Naive thymus-derived CD8-positive, alpha-beta T cell (primary cell): Measurements from ENCODE around the gene ATOH8. TPM values are rescaled to one million over a fixed set of nuclear protein-coding genes. Genes with fewer than 3 reads are reported as not detected.
"Not testable (repeated sequence)": the region's sequence is repeated elsewhere in the genome, so short reads cannot be mapped to it uniquely, and the experiment has no call there.

Experiments
- ATAC-seq, 2 donors: fragments of 150-1000 bp; cut with Tn5 transposase in 1 of 2; sonication (Bioruptor Pico), chemical (Tn5 transposase) in 1 of 2; 1 replicate in 1 of 2; 2 replicates in 1 of 2; pipeline ENCODE4 v1.10.0; 2021; ENCODE audit warnings: mild to moderate bottlenecking in 2 of 2, moderate library complexity in 2 of 2
- POLR2A ChIA-PET: fragments of 350-600 bp; sonication (Branson Sonifier 250); formaldehyde crosslinking; loops from one replicate; lab custom pipeline; 2021; ENCODE audit warnings: antibody characterized with exemption; lab: Charles Lee
- DNase-seq, 10 donors: peaks; one replicate each; pipeline versions ENCODE4 v3.0.0 to v3.0.0-alpha.2; 2020 to 2022
- H3K27ac Mint-ChIP-seq, 10 donors: one replicate each; pipeline ENCODE4 v1.8.0; 2020 to 2022; ENCODE audit warnings: mild to moderate bottlenecking in 10 of 10, mixed read lengths in 10 of 10, moderate library complexity in 4 of 10, inconsistent platforms in 1 of 10
- H3K27me3 Mint-ChIP-seq, 5 donors: one replicate each; pipeline ENCODE4 v1.8.0; 2021 to 2022; ENCODE audit warnings: mixed read lengths in 5 of 5
- H3K36me3 Mint-ChIP-seq, 3 donors: one replicate each; pipeline ENCODE4 v1.8.0; 2020 to 2022; ENCODE audit warnings: mixed read lengths in 3 of 3, mild to moderate bottlenecking in 2 of 3, inconsistent platforms in 1 of 3
- H3K4me1 Mint-ChIP-seq, 4 donors: one replicate each; pipeline ENCODE4 v1.8.0; 2021 to 2022; ENCODE audit warnings: mixed read lengths in 4 of 4
- H3K4me3 Mint-ChIP-seq, 10 donors: one replicate each; pipeline ENCODE4 v1.8.0; 2020 to 2022; ENCODE audit warnings: mild to moderate bottlenecking in 10 of 10, mixed read lengths in 10 of 10, moderate library complexity in 6 of 10, inconsistent platforms in 1 of 10
- H3K9me3 Mint-ChIP-seq, 9 donors: one replicate each; pipeline ENCODE4 v1.8.0; 2020 to 2022; ENCODE audit warnings: mixed read lengths in 9 of 9, mild to moderate bottlenecking in 3 of 9, inconsistent platforms in 1 of 9, moderate library complexity in 1 of 9
- polyA plus RNA-seq, 3 donors: library from polyadenylated mRNA; unstranded; fragments of 300-500 nt; fragmentation: Illumina TruSeq; gene quantifications; one replicate each; pipeline ENCODE4 v1.2.3, GENCODE V29; 2021
- total RNA-seq, 8 experiments: library from RNA in 2 of 8; stranded (reverse) in 2 of 8; gene quantifications; one replicate each; pipeline ENCODE4 v1.2.3 and lab custom pipeline; 2021 to 2026

Gene ATOH8
- total and polyA plus RNA-seq, 5 experiments from 2014 or later, result not detected

DNA sequence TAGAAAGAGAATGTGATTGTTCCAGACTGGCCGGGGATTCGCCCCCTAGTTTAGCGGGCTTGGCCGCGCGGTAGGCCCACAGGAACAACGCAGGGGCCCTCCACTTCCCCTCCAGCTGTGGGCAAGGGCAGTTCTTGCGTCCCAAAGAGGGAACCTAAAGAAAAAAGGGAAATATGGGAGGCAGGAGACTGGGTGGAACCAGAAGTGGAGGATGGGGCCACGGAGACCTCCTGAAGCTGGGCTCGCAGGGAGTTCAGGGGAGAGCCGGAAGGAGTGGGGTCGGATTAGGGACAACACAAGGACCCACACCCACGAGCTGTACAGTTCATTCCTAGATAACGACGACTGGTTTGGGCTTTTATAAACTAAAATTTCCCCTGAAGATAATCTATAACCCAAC, 41.5 kb upstream of the ATOH8 start:
- DNase-seq, result no peak
- H3K4me1 Mint-ChIP-seq, result peaks cover 4 to 22% (median 9%) of the 10 kb centered on the region in 4 donors
- no peak overlapping the region for H3K27ac Mint-ChIP-seq
- H3K4me3 Mint-ChIP-seq, result no peak overlapping the region
- no peak for ATAC-seq
- POLR2A ChIA-PET, result no interaction called here
- no peaks in the 10 kb centered on the region for H3K9me3 Mint-ChIP-seq
- peaks cover 0 to 7% (median 3%) of the 10 kb centered on the region in 5 donors for H3K27me3 Mint-ChIP-seq
- no peaks in the 10 kb centered on the region for H3K36me3 Mint-ChIP-seq

DNA sequence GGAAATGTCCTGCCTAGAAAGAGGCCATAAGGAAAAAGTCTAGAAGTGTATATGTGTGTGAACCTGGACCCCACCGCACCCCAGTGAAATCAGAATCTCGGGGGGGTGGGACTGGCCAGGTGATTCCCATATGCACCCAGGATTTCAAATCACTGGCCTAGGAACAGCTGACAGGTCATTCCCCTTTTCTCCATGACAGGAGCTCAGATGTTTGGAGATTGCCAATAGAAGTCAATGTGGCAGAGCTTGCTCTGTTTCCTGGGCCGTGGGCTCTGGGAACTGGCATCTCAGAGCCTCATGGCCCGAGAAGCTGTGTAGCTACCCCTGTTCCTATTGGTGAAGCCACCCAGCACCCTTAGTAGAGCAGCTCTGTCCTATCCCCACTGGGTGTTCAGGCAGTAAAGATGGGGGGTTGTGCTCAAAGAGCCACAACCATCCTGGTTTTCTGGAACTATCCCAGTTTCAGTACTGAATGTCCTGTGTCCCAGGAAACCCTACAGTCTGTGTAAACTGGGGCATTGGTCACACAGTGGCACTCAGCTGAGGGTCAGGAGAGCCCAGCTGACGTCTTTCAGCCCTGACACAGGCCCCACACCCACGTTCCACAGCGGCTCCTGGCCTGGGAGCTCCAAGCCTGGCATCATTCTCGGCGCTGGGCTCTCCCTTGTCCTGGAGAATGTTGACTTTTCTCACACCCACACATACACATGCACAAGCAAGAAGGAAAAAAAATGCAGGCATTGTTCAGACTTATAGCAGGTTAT, 40.8 kb upstream of the ATOH8 start:
- Mint-ChIP-seq H3K9me3 (no peaks in the 10 kb centered on the region), H3K4me1 (peaks cover 4 to 21% (median 8%) of the 10 kb centered on the region in 4 donors), H3K36me3 (no peaks in the 10 kb centered on the region), H3K27ac (peak overlapping the region in 1 of 10 donors; percentile 25), H3K27me3 (peaks cover 0 to 7% (median 3%) of the 10 kb centered on the region in 5 donors), H3K4me3 (no peak overlapping the region)
- POLR2A ChIA-PET, result no interaction called here
- ATAC-seq, result no peak
- no peak for DNase-seq

DNA sequence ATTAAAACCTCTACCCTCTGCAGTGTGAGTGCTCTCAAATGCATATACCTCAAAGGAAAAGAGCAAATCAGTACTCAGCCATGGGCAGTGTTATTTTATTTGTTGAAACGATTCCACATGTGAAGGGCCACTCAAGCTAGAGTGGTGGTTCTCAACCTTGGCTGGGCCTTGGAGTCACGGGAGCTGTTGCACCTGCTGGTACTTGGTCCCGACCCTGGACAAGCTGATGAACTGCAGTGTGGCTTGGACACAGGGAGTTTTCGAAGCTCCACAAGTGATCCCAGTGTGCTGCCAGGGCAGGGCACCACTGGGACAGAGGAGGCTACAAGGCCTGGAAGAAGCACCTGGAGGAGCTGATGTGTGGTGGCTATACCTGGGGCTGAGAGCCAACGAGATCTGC, 40.0 kb upstream of the ATOH8 start:
- H3K4me1 Mint-ChIP-seq, result peaks cover 4 to 21% (median 8%) of the 10 kb centered on the region in 4 donors
- POLR2A ChIA-PET, result no interaction called here
- DNase-seq (no peak), ATAC-seq (no peak)
- H3K27ac Mint-ChIP-seq, result peak overlapping the region in 2 of 10 donors; percentile 77 to 82
- H3K36me3 Mint-ChIP-seq, result no peaks in the 10 kb centered on the region
- H3K9me3 Mint-ChIP-seq, result no peaks in the 10 kb centered on the region
- H3K27me3 Mint-ChIP-seq, result peaks cover 0 to 7% (median 3%) of the 10 kb centered on the region in 5 donors
- peak overlapping the region in 1 of 10 donors; percentile 30 for H3K4me3 Mint-ChIP-seq

DNA sequence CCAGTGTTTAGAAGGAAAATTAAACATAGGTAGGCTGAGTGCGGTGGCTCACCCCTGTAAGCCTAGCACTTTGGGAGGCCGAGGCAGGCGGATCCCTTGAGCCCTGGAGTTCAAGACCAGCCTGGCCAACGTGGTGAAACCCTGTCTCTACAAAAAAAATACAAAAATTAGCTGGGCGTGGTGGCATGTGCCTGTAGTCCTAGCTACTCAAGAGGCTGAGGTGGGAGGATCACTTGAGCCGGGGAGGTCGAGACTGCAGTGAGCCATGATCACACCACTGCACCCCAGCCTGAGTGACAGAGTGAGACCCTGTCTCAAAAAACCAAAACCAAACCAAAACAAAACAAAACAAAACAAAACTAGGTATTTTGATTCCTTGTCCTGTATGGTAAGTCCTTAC, 39.4 kb upstream of the ATOH8 start:
- H3K27me3 Mint-ChIP-seq, H3K9me3 Mint-ChIP-seq, DNase-seq, H3K36me3 Mint-ChIP-seq, H3K4me3 Mint-ChIP-seq, POLR2A ChIA-PET, ATAC-seq: not testable (repeated sequence)
- Mint-ChIP-seq H3K4me1 (peaks cover 4 to 21% (median 8%) of the 10 kb centered on the region in 4 donors), H3K27ac (peak overlapping the region in 2 of 10 donors; percentile 77 to 82)

DNA sequence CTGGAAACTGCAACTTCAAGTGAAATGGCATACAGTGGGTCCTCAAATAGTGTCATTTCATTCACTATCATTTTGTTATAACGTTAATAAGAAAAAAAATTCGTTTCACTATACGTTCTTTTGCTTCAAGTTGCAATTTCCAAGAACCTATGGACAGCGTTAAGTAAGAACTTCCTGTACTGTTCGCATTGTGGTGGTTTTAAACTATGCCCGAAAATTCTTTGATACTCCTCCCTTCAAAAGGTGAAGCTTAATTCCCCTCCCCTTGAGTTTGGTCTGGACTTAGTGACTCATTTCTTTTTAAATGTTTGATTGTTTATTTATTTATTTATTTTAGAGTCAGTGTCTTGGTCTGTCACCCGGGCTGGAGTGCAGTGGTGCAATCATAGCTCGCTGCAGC, 39.0 kb upstream of the ATOH8 start:
- peak in 1 of 2 donors; percentile 60 for ATAC-seq
- POLR2A ChIA-PET, result no interaction called here
- no peak for DNase-seq

DNA sequence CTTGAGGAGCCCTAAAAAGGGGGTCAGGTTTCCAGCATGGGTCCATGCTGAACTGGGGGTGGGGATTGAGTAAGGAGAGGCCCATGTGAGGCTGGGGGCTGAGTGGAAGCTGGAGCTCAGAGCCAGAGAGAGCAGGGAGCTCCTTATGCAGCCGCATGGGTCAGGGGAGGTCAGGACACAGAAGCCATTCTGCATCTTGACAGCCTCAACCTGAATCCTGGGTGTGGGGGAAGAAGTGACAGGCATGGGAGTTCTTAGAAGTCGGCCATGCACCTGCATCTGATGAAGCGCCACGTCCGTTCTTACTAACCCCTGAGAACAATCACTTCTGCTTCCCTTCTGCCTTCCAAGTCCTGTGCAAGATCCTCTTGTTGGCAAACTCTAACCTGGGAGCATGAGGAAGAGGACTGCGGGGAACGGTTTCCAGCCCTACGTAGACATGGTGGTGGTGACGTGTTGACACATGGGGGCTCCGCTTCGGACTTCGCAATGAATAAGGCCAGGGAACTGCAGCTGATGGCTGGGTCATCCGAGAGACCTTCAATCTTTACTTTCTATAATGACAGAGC, 37.4 kb upstream of the ATOH8 start:
- POLR2A ChIA-PET, result no interaction called here
- no peak overlapping the region for H3K27ac Mint-ChIP-seq

More for the DNA sequence above, 39.0 kb upstream of the ATOH8 start:
- Mint-ChIP-seq H3K27ac (no peak overlapping the region), H3K9me3 (no peaks in the 10 kb centered on the region), H3K36me3 (no peaks in the 10 kb centered on the region), H3K4me1 (peaks cover 4 to 21% (median 8%) of the 10 kb centered on the region in 4 donors), H3K4me3 (no peak overlapping the region), H3K27me3 (peaks cover 0 to 8% (median 0%) of the 10 kb centered on the region in 5 donors)

DNA sequence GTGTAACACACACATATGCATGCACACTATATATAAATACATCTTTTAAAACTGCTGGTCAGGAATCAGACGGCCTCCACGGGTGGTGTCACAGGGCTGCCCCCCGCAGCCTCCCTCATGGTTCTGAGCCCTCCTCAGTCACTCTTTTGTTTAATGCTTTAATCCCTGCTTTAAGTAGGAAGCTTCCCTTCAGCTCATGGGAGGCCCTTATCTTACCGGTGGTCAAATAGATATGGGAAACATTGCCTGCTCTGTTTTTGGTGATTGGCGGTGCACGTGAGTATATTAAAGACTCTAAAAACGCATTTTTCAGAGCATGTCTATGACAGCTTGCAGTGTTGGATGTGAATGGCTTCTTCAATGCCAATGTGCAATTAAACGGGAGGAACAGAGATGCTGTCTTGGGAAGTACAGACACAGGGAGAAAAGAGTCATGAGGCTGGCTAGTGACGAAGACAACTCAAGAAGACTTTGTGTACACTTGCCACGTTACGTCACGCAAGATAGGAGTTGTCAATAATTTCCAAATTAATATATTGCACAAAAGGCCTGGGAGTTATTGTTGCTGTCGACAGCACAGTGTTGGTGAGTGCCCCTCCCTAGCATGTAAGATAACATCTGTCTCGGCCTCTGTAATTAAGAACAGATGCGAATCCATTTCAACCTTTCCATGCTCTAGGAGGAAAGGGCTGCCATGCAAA, 36.3 kb upstream of the ATOH8 start:
- H3K27me3 Mint-ChIP-seq, result peaks cover 0 to 4% (median 0%) of the 10 kb centered on the region in 5 donors
- POLR2A ChIA-PET, result no interaction called here
- H3K27ac Mint-ChIP-seq, result no peak overlapping the region
- no peak overlapping the region for H3K4me3 Mint-ChIP-seq
- H3K4me1 Mint-ChIP-seq, result peaks cover 4 to 21% (median 5%) of the 10 kb centered on the region in 4 donors
- H3K9me3 Mint-ChIP-seq, result peaks cover 0 to 4% (median 0%) of the 10 kb centered on the region in 9 donors
- no peak for ATAC-seq
- no peak for DNase-seq
- H3K36me3 Mint-ChIP-seq, result no peaks in the 10 kb centered on the region

More for the DNA sequence above, 37.4 kb upstream of the ATOH8 start:
- Mint-ChIP-seq H3K4me3 (no peak overlapping the region), H3K27me3 (peaks cover 0 to 4% (median 2%) of the 10 kb centered on the region in 5 donors), H3K4me1 (peaks cover 4 to 21% (median 7%) of the 10 kb centered on the region in 4 donors), H3K9me3 (peaks cover 0 to 4% (median 0%) of the 10 kb centered on the region in 9 donors), H3K36me3 (no peaks in the 10 kb centered on the region)
- ATAC-seq (no peak), DNase-seq (no peak)

DNA sequence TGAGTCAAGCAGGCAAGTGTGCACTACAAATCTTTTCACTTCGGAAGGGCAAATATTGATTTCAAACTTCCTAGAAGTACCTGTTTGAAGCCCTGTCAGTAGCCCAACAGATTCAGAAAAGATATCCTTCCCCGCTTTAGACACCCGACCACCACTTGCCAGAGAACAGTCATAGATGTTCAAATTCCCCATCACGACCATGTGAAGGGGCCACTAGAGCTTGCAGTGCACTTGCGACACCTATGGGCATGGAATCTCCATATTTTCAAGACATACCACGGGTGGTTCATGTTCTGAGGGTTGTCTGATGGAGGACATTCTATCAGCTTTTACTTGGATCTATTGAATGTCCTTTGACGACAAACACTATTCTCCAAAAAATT, 35.8 kb upstream of the ATOH8 start:
- H3K36me3 Mint-ChIP-seq, result no peaks in the 10 kb centered on the region
- H3K27ac Mint-ChIP-seq, result no peak overlapping the region
- DNase-seq (no peak), ATAC-seq (no peak)
- H3K9me3 Mint-ChIP-seq, result peaks cover 0 to 4% (median 0%) of the 10 kb centered on the region in 9 donors
- peaks cover 4 to 21% (median 5%) of the 10 kb centered on the region in 4 donors for H3K4me1 Mint-ChIP-seq
- H3K4me3 Mint-ChIP-seq, result no peak overlapping the region
- peaks cover 0 to 4% (median 0%) of the 10 kb centered on the region in 5 donors for H3K27me3 Mint-ChIP-seq
- POLR2A ChIA-PET, result no interaction called here

DNA sequence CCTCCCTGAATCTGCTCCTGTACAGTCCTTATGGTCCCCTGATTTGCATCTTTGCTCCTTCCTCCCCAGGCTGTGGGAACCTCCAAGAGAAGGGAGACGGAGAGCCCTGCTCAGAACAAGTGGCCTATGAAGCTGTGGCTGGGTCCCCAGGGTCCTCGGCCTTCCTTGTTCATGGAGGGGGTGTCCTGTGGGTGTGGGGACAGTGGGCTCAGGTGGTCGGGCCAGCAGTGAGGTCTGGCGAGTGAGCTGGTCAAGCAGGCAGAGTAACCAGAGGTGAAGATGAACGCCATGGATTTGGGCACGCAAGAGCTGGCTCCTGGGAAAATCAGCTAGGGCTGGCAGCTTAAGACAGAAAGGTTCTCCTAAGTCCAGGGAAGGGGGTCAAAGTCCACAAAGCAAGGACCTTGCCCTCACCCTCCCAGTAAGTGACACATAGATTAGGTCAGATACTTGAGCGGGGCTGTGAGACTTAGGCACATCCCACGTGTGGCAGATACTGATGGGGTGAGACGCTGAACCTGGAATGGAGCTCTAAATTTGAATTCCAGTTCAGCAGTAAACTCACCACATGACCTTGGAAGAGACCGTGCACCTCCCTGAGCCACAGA, 34.8 kb upstream of the ATOH8 start:
- Mint-ChIP-seq H3K36me3 (no peaks in the 10 kb centered on the region), H3K4me1 (peaks cover 2 to 18% (median 4%) of the 10 kb centered on the region in 4 donors), H3K4me3 (no peak overlapping the region), H3K9me3 (peaks cover 0 to 4% (median 0%) of the 10 kb centered on the region in 9 donors), H3K27me3 (peaks cover 0 to 4% (median 0%) of the 10 kb centered on the region in 5 donors), H3K27ac (no peak overlapping the region)
- DNase-seq (no peak), ATAC-seq (no peak)
- POLR2A ChIA-PET, result no interaction called here

DNA sequence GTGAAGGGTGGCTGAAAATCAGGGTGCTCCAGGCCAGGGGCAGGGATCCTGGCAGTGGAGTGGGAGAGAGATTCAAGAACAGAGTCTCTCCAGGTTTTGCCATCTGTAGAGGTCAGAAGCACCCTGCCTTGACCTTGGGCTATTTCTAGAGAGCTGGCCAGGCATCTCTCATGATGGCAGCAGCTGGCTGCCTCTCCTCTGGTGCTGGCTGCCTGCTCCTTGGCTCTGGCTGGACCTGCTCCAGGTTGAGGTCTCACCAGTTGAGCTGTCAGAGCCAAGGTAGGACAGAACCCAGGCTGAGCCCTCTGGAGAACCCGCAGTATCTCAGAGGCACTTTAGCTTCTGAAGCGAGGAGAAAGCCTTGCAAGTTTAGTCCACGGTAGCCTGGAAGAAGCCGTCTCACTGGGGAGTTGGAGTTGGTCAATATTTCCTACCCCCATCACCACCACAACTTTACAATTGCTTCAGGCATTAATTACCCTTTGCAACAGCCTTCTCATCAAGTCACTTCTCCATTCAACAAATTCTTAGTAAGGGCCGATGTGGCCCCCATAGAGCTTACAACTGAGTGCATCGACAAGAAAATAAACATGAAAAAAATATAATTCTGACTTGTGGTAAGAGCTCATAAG, 34.1 kb upstream of the ATOH8 start:
- Mint-ChIP-seq H3K4me3 (no peak overlapping the region), H3K27ac (no peak overlapping the region), H3K4me1 (peaks cover 0 to 14% (median 1%) of the 10 kb centered on the region in 4 donors), H3K27me3 (peaks cover 0 to 4% (median 0%) of the 10 kb centered on the region in 5 donors), H3K9me3 (peaks cover 0 to 4% (median 0%) of the 10 kb centered on the region in 9 donors), H3K36me3 (no peaks in the 10 kb centered on the region)
- POLR2A ChIA-PET, result no interaction called here
- DNase-seq (no peak), ATAC-seq (no peak)

DNA sequence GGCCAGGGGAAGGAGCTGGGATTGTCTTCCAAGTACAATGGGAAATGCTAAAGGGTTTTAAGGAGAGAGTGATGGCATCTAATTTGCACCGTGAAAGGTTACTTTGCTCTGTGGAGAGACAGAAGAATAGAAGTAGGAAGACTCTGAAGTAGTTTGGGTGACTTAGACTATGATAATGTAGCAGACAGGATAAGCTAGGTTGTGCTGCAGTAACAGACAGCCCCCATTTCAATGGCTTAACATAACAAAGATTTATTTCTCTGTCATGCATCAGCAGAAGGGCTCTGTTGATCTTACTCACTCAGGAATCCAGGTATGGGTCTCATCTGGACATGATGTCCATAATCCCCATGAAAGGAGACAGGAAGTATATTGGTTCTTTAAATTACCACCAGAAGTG, 33.3 kb upstream of the ATOH8 start:
- H3K36me3 Mint-ChIP-seq, result no peaks in the 10 kb centered on the region
- no peak overlapping the region for H3K4me3 Mint-ChIP-seq
- no peak for ATAC-seq
- H3K4me1 Mint-ChIP-seq, result peaks cover 0 to 6% (median 0%) of the 10 kb centered on the region in 4 donors
- DNase-seq, result no peak
- no peak overlapping the region for H3K27ac Mint-ChIP-seq
- peaks cover 0 to 4% (median 1%) of the 10 kb centered on the region in 5 donors for H3K27me3 Mint-ChIP-seq
- peaks cover 0 to 4% (median 0%) of the 10 kb centered on the region in 9 donors for H3K9me3 Mint-ChIP-seq
- POLR2A ChIA-PET, result no interaction called here

DNA sequence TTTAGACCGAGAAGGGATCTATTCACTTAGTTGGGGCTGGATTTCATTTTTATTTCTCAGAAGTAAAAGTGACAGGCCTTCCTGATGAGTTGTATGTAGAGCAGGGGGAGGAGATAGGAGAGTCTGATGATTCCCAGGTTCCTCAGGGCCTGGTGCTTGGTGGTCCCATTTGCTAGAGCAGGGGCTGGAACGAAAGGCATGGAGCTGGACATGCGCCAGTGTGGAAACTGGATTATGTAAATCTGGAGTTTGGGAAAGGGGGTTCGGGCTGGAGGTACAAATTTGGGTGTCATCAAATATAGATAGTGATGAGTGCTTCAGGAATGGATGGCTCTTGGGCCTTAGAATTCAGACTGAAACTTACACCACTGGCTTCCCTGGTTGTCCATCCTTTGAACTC, 32.1 kb upstream of the ATOH8 start:
- no peak for DNase-seq
- Mint-ChIP-seq H3K27me3 (peaks cover 0 to 4% (median 2%) of the 10 kb centered on the region in 5 donors), H3K9me3 (peaks cover 0 to 4% (median 0%) of the 10 kb centered on the region in 9 donors), H3K4me1 (no peaks in the 10 kb centered on the region), H3K27ac (no peak overlapping the region), H3K36me3 (no peaks in the 10 kb centered on the region), H3K4me3 (no peak overlapping the region)
- ATAC-seq, result no peak
- POLR2A ChIA-PET, result no interaction called here
